Measurements from ENCODE around the gene GPNMB.

Gene GPNMB

DNA sequence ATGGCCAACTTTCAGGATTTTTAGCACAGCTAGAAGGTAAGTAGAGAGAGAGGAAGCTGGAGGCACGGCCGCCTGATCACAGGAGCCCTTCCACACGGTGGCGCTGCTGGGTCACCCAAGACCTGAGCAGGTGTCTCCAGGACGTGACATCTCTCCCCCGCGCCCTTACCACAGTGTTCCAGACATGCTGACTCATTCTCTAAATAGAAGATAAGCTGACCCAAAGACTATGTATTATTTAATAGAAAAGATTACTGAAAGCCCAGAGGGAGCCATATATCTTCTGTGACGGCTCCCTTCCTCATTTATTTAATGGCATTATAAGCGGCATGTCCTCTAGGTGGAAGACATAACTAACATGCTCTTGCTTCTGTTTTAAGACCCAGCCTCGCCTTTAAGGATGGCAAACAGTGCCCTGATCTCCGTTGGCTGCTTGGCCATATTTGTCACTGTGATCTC, 26.6 kb downstream of the GPNMB start:
- DNase-seq (ENCODE audit: low read depth) = peak; percentile 75

DNA sequence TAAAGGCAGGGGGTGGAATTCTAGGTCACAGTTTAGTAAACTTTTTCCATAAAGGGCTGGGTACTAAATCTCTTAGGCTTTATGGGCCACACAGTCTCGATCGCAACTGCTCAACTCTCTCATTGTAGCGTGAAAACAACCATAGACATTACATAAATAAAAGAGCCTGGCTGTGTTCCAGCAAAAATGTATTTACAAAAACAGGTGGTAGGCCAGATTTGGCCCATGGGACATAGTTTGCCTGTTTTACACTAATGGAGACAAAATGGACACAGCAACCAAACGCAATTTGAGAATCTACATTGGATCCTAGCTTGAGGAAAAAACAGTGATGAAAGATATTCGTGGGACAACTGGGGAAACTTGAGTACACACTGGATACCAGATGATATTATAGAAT, 29.3 kb downstream of the GPNMB start:
- DNase-seq (ENCODE audit: low read depth) = no peak

DNA sequence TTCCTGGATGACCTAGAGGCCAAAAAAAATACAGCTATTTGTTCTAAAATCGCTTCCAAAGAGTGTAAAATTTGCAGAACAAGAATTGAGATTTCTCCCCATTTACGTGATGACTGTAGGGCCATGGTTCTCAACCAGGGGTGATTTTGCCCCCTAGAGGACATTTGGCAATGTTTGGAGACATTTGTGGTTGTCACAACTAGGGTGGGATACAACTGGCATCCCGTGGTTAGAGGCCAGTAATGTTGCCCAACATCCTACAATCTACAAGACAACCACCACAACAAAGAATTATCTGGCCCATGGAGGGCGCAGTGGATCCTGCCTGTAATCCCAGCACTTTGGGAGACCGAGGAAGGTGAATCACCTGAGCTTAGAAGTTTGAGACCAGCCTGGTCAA, 29.8 kb downstream of the GPNMB start:
- DNase-seq (ENCODE audit: low read depth) = no peak

DNA sequence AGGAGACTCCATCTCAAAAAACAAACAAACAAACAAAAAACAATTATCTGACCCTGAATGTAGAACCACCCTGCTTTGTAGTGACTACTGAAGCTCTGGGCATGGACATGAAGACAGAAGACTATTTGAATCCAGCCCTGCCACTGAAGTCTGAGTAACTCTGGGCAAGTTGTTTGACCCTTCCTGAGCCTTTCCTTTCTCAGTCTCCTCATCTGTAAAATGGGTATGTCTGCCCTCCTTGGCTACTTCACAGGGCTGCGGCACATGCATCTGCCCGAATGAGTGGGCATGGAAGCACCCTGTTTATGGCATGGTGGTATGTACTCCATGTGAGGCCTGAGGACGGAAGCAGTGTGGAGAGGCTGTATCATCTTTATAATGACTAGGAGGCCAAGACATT, 30.4 kb downstream of the GPNMB start:
- DNase-seq (ENCODE audit: low read depth) = no peak

DNA sequence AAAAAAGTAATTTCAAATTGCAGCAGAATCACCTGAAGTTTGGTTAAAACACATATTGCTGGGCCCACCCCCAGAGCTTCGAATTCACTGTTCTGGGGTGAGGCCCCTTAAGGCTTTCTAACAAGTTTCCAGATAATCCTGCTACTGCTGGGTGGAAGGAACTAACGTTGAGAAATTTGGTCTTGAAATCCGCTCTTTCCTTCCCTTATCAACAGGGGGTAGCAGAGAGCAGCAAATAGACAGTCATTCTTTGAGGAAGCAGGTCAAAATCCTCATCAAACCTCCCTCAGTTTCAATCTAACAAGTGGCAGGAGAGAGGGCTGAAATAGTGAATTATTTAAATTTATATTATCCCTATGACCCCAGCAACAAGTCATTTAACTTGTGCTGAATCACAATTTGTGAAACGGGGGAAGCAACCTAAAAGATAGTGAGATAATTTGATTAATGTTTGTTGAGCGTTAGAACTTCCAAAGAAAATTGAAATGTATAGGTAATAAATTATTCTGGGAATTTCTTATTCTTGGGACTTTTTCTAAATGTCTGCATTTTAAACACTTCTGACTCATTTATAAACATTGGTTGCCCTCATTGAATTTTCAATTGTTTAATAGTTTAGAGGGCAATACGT, 30.9 kb downstream of the GPNMB start:
- DNase-seq (ENCODE audit: low read depth) = no peak

DNA sequence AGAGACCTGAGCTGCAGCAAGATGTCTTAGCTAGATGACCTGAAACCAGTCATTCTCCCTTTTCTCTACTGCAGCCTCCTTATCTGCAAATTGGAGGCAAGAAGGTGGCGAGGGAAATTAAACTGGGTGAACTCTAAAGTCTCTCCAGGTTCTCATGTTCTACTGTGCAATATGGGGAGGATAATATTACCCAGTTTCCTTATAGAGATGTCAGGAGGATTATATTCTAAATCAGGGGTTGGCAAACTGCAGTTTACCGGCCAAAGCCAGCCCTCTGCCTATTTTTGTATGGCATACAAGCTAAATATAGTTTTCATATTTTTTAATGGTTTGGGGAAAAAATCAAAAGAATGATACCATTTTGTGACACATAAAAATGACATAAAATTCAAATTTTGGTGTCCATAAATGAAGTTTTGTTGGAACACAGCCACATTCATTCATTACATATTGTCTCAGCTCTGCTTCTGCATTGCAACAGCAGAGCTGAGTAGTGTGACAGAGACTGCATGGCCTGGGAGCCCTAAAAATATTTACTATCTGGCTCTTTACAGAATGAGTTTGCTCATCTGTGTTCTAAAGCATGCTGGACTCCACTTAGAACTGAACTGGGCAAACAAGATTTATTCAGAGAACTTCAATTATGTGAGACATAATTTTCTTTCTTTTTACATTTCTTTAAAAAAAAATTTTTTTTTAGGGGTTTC, 33.4 kb downstream of the GPNMB start:
- no peak for DNase-seq (ENCODE audit: low read depth)

DNA sequence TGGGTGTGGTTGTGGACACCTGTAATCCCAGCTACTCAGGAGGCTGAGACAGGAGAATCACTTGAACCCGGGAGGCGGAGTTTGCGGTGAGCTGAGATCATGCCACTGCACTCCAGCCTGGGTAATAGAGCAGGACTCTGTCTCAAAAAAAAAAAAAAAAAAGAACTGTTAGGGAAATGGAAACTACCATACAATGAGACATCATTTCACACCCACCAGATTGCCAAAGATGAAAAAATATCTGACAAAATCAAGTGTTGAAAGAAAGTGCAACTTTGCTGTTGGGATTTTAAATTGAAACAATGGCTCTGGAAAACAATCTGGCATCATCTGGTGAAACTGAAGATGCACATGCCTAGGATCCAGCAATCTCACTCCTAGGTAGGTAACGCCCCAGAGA, 36.5 kb downstream of the GPNMB start:
- no peak for DNase-seq (ENCODE audit: low read depth)

DNA sequence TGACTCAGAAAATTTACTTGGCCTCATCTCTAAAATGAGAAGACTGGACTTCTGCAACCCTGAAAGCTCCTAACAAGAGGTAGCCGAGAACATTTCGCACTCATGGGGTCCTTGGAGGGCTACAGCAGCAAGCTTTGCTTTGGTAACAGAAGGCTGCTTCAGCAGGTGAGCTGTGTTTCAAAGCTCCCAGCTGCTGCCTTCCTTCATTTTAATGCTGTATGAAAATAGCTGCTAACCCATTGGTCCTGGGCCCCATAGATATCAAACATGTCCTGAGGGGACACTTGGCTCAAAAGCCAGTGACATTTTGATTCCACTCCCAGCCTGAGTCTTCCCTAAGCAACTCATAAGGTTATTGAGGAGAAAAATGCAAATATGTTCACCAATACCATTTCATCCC, 38.3 kb downstream of the GPNMB start:
- no peak for DNase-seq (ENCODE audit: low read depth)

DNA sequence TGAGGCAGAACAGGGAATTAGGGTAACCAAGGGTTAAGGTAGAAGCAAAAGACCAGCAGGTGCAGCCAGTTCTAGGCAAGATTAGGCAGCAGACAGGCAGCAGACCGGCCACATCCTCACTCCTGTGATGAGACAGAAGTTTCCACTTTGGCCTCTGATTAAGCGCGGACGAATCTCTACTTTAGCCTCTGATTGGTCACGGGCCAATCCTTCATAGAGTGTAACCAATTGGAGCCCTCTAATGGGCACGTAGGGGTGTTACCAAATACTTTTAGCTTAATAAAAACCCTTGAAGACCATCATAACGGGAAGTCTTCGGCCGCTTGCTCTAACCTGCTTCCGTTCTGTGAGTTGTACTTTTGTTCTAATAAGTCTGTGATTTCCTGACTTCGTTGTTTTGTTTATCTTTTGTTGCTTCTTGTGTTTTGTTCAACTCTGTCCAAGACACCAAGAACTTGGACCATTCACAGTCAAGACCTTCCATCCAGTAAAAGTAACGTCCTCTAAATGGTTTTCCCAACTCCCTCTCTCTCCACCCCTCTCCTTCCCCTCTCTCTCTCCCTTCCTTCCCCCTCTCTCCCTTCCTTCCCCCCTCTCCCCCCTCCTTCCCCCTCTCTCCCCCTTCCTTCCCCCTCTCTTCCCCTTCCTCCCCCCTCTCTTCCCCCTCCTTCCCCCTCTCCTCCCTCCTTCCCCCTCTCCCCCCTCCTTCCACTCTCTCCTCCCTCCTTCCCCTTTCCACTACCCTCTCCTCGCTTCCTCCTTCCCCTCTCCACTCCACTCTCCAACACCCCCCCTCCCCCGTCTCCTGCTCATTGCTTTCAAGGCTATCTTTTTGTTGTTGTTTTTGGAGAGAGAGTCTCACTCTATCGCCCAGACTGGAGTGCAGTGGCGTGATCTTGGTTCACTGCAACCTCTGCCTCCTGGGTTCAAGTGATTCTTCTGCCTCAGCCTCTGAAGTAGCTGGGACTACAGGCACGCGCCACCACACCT, 39.4 kb downstream of the GPNMB start:
- DNase-seq (ENCODE audit: low read depth) = no peak

DNA sequence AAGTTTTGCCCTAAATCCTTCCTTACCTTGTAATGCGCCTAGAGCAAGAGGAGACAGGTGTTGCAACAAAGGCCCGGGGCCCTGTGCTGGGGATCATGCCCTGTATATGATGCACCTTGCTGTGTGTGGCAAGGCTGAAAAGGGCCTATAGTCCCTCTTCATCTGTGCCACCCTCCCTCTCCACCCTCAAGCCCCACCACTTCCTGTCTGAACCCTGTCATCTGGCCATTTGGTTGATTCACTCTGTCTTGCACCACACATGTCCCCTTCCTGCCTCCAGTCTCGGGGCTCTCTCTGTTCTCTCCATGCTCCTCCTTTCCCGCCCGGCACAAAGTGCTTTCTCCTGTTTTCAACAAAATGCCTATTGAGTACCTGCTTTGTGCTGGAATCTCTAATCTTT, 41.0 kb downstream of the GPNMB start:
- no peak for DNase-seq (ENCODE audit: low read depth)

DNA sequence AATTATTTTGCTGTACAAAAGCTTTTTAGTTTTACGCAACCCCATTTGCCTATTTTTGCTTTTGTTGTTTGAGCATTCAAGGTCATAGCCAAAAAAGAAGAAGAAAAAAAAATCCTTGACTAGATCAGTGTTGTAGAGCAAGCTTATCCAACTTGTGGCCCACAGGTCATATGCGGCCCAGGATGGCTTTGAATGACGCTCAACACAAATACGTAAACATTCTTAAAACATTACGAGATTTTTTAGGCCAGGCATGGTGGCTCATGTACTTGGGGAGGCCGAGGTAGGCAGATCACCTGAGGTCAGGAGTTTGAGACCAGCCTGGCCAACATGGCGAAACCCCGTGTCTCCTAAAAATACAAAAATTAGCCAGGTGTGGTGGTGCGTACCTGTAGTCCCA, 44.4 kb downstream of the GPNMB start:
- DNase-seq (ENCODE audit: low read depth) = no peak

DNA sequence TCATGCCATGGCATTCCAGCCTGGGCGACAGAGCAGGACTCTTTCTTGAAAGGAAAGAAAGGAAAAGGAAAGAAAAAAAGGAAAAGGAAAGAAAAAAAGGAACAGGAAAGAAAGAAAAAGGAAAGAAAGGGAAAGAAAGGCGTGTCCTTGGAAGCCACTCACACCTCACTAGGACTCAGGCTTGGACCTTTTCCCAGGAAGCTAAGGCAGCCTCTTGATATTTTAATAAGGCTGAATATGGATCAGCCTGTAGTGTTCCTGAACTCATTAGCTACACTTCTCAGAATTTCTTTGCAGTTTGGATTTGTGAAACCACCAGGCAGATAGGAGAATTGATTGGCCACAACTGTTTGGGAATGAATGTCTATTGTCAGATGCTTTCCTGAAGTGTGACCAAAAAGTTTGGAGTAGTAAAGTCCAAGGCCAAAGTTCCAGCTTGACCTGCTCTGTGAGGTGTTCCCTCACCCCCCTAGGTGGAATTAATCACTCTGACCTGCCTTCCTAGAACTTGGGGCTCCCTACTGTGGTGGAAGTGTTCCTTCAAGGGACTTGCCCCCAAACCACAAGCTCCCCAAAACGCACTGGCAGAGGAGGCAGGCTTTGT, 45.5 kb downstream of the GPNMB start:
- no peak for DNase-seq (ENCODE audit: low read depth)

DNA sequence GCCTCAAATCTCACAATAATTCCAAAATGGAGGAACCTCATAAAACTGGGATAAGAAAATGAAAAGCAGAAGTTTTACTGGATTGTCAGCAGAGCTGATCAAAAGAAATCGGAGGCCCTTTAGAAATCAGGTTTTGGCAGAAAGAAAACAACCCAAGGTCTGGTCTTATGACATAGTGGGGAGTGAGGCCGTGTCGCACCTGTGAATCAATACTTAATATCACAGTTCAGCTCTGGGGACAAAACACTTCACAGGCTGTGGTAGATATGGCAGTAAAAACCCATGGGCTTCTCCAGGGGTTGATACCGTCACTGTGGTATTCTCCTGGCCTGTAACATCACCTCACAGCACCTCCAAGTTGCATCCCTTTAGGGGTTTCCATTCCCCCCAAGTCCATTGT, 46.0 kb downstream of the GPNMB start:
- no peak for DNase-seq (ENCODE audit: low read depth)

DNA sequence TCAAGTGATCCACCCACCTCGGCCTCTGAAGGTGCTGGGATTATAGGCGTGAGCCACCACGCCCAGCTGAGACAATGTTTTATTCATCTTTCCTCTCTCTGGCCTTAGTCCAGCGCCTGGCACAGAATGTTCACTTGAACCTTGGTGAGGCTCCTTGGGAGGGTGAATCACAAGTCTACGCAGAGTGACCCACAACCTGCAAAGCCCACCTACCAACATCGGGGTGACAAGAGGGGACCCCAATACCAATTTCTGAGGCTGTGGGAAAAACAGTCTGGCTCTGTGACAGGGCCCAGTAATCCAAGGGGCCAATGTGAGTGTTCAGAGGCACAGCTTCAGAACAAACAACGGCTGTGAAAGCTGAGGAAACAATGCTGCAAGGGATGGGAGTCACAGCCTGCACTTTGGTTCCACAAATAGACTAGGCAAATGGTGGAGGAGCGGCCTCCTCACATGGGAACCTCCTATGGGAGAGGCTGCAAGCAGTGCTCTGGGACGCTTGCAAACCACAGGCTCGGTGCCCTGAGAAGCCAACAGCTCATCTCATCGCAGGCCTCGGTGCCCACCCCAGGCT, 47.0 kb downstream of the GPNMB start:
- DNase-seq (ENCODE audit: low read depth) = no peak

DNA sequence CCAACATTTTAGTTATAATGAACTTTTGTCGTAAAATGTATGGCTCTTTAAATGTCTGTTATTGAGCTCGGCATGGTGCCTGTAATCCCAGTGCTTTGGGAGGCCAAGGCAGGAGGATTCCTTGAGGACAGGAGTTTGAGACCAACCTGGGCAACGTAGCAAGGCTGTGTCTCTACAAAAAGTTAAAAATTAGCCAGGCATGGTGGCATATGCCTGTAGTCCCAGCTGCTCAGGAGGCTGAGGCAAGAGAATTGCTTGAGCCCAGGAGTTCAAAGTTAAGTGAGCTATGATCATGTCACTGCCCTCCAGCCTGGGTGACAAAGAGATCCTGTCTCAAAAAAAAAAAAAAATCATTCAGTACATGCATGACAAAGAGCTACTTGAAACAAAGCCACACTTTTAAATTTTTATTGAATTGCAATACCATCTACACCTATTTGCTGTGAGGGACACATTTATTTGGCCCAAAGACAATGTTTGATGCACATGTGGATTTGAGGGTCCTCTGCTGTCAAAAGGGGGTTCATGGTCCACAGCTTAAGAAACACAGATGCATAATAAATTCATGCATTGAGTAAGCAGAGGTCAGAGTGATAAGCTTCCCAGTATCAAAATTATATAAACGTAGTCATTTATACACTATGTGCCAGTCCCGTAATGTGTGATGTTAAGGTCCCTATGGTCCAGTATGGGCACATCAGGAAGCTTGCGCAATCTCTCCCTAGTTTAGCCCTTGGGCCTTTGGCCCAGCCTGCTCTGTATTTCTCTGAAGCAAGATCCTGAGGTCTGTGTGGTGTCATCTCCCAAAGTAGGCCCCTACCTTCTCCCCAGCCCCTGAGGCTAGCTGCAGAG, 48.2 kb downstream of the GPNMB start:
- DNase-seq (ENCODE audit: low read depth) = no peak

DNA sequence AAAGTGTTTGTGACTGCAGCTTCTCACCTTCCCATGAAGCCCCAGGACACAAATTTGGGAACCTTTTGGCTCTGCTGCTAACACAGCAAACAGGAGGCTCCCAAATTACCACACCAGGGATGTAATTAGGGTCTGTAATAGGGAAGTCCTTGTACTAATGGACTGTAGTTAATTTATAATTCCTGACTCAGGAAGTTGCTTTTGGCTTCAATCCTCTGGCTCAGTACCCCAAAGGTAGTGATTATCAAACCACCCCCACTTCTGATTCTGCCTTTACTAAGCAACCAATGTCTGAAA, 48.8 kb downstream of the GPNMB start:
- DNase-seq (ENCODE audit: low read depth) = no peak

DNA sequence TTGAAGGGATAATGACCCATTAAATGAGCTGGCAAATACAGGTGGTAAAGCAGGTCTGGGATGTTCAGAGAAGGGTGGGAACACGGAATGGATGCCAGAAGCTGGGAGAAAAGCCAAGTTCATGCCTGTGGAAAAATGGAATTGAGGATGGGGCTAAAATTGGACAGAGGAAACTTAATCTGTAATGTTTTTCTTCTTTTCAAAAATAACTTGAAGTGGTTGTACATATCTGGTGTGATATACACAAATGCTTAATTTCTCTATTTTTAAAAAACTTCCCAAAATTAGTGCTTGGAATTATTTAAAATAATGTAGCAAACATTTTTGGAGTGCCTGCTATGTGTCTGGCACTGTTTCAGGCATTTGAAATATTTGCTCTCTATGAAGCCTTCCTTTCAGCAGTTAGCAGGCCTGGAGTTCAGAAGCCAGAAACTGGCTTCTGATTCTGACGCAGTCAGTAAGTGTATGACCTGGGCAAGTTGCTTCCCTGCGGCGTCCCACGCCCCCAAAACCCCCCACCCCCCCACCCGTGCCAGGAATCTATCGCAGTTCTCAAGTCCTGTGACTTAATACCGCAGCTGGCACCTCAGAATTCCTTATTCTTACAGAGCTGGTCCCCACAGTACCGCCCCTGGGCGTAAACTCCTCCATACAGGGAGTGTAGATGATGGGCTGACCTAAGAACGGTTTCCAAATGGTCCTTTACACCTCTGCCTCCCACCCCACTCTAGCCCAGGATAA, 51.7 kb downstream of the GPNMB start:
- DNase-seq (ENCODE audit: low read depth) = peak; percentile 49

DNA sequence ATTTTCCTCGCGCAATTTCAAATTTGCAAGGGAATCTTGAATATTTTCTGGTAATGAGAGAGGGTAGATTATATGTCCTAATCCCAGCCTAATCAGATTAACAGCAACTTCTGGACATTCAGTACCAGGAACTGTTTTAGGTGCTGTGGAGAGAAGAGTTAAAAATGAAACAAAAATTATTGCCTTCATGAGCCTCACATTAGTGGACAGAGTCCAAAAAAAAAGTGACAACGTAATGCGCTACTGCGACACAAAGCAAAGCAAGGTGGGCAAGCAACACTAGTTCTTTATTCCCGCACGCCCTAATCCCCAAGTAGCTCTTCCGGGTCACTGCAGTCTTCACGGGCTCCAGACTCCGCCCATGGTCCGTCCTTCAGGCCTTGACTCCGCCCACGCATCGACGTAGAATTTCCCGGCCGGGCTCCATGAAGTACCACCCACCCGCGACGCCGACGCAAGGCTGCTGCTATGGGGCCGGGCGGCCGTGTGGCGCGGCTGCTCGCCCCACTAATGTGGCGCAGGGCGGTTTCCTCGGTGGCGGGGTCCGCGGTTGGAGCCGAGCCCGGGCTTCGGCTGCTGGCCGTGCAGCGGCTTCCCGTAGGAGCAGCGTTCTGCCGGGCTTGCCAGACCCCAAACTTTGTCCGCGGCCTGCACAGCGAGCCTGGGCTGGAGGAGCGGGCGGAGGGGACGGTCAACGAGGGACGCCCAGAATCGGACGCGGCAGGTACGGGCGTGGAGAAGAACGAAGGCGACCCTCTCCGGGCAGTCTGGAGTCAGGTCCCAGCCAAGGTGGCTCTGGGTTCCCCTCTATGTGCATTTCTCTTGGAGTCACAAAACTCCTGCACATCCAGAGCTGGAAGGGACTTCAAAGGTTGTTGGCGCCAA, 52.6 kb downstream of the GPNMB start, which contains the start of gene MALSU1:
Gene MALSU1, plus strand, starts transcription at position 455 of the 885 bp plus-strand sequence. Its CDS starts 14 bp downstream, at position 469.
- peak; percentile 95 for DNase-seq (ENCODE audit: low read depth)

DNA sequence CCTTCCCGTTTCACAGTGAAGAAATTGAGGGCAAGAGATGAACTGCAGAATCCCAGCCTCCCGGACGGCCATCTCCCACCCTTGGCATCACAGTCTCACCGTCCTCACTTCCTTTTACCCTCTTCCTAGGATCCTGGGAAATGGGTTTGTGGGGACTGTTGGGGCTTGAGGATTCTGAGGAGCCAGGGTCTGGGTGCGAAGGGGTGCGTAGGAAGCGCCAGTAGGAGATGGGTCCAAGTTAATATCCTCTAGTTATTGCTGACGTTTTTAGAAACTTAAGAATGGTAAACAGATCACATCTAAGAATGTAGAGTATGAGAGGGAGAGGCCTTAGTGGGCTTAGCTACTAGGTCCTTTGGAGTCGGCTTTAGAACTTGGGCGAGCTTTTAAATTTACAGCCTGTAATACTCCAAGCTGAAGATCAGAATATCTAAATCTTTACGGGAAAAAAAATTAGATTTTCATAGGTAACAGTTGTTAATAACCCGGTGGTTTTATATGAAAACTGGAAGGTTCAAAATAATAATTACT, 53.3 kb downstream of the GPNMB start:
- DNase-seq (ENCODE audit: low read depth) = no peak
